Liver (tissue), 9 donors: ENCODE data around the gene DRD4. TPM values are rescaled to one million over a fixed set of nuclear protein-coding genes. Genes with fewer than 3 reads are reported as not detected.

ENCODE experiments used
- DNase-seq: peaks from one replicate; pipeline ENCODE4 v3.0.0-alpha.2; 2017; ENCODE audit warnings: low spot score
- H3K27ac ChIP-seq, 2 donors: one replicate each; pipeline ENCODE4 v1.7.0; 2013; ENCODE audit warnings: inconsistent platforms in 2 of 2, low read length in 2 of 2, control low read depth in 1 of 2, low read depth in 1 of 2, mild to moderate bottlenecking in 1 of 2
- H3K27me3 ChIP-seq, 4 donors: one replicate each; pipeline versions ENCODE4 v1.6.1 to v1.7.0; 2013; ENCODE audit warnings: low read length in 3 of 4, inconsistent platforms in 1 of 4, mild to moderate bottlenecking in 1 of 4, moderate library complexity in 1 of 4; ENCODE audit not compliant: control insufficient read depth in 4 of 4, insufficient read depth in 4 of 4
- H3K36me3 ChIP-seq, 4 donors: one replicate each; pipeline versions ENCODE4 v1.6.1 to v1.7.0; 2013; ENCODE audit warnings: low read length in 3 of 4, mild to moderate bottlenecking in 3 of 4, low read depth in 1 of 4, moderate library complexity in 1 of 4; ENCODE audit not compliant: control insufficient read depth in 4 of 4, insufficient read depth in 3 of 4
- H3K4me1 ChIP-seq, 4 donors: one replicate each; pipeline versions ENCODE4 v1.6.1 to v1.7.0; 2013; ENCODE audit warnings: low read length in 3 of 4, mild to moderate bottlenecking in 3 of 4, moderate library complexity in 1 of 4; ENCODE audit not compliant: control insufficient read depth in 4 of 4, insufficient read depth in 4 of 4
- H3K4me3 ChIP-seq, 3 donors: one replicate each; pipeline versions ENCODE4 v1.6.1 to v1.7.0; 2013; ENCODE audit warnings: low read length in 3 of 3, control low read depth in 1 of 3, low read depth in 1 of 3, mild to moderate bottlenecking in 1 of 3
- H3K9ac ChIP-seq, 2 donors: one replicate each; pipeline ENCODE4 v1.7.0; 2013; ENCODE audit warnings: low read length in 2 of 2, mild to moderate bottlenecking in 2 of 2, moderate library complexity in 2 of 2, control low read depth in 1 of 2, low read depth in 1 of 2
- H3K9me3 ChIP-seq, 4 donors: one replicate each; pipeline versions ENCODE4 v1.6.1 to v1.7.0; 2013; ENCODE audit warnings: low read length in 3 of 4; ENCODE audit not compliant: control insufficient read depth in 4 of 4
- FOXA1 ChIP-seq: IDR thresholded peaks from 2 replicates; pipeline ENCODE4 v1.6.1; 2016; ENCODE audit warnings: antibody characterized with exemption
- GABPA ChIP-seq, 2 donors: IDR thresholded peaks in 1 of 2; conservative IDR thresholded peaks in 1 of 2; 2 replicates each; pipeline ENCODE4 v1.6.1; 2016; ENCODE audit warnings: antibody characterized with exemption in 2 of 2, mild to moderate bottlenecking in 1 of 2, moderate library complexity in 1 of 2
- HNF4A ChIP-seq, 2 donors: conservative IDR thresholded peaks; 2 replicates each; pipeline ENCODE4 v1.6.1; 2016; ENCODE audit warnings: antibody characterized with exemption in 2 of 2, mild to moderate bottlenecking in 2 of 2
- RAD21 ChIP-seq, 2 donors: IDR thresholded peaks; 2 replicates each; pipeline ENCODE4 v1.6.1; 2016; ENCODE audit warnings: antibody characterized with exemption in 2 of 2, mild to moderate bottlenecking in 2 of 2
- SP1 ChIP-seq: IDR thresholded peaks from 2 replicates; pipeline ENCODE4 v1.6.1; 2018; ENCODE audit warnings: antibody characterized with exemption, mild to moderate bottlenecking
- TAF1 ChIP-seq: conservative IDR thresholded peaks from 2 replicates; pipeline ENCODE4 v1.6.1; 2016; ENCODE audit warnings: antibody characterized with exemption, mild to moderate bottlenecking
- YY1 ChIP-seq: IDR thresholded peaks from 2 replicates; pipeline ENCODE4 v1.6.1; 2016; ENCODE audit warnings: antibody characterized with exemption, mild to moderate bottlenecking
- WGBS: extraction: QIAGEN DNeasy Blood & Tissue Kit; methylation state at CpG from one replicate; pipeline ENCODE4 v1.1.7; 2013; 5-methylcytosine and 5-hydroxymethylcytosine counted together
- polyA plus RNA-seq, 2 donors: library from polyadenylated mRNA; stranded (reverse) in 1 of 2; unstranded in 1 of 2; fragments of 200-250 nt in 1 of 2; fragments of >200 nt in 1 of 2; fragmentation: Nextera tagmentation in 1 of 2; extraction: Ambion mirVana in 1 of 2; gene quantifications; one replicate each; pipeline versions ENCODE4 v1.2.1 to v1.2.3, GENCODE V29; 2013 to 2015
- total RNA-seq, 2 donors: library from RNA; depleted of rRNA; stranded (reverse); fragments of >200 nt; gene quantifications; one replicate each; pipeline ENCODE4 v1.2.3, GENCODE V29; 2014
- TF ChIP-seq, protein P1 (sequence below): IDR thresholded peaks from 2 replicates; pipeline ENCODE4 v1.6.1; 2016; ENCODE audit warnings: antibody characterized with exemption
- TF ChIP-seq, protein P2 (sequence below): fragments of 150-350 bp; IDR thresholded peaks from 2 replicates; pipeline ENCODE4 v1.5.1; 2017; ENCODE audit warnings: improper control_type of control experiment, low read depth, low read length; ENCODE audit not compliant: missing input control
- TF ChIP-seq, protein P3 (sequence below): IDR thresholded peaks from 2 replicates; pipeline ENCODE4 v1.6.1; 2016; ENCODE audit warnings: antibody characterized with exemption
- donor health status: healthy.
- donor health status: healthy.
- donor health status: healthy.
- donor health status: healthy.
- donor health status: healthy.

DRD4 gene
- total and polyA plus RNA-seq, 4 donors = not detected

DNA sequence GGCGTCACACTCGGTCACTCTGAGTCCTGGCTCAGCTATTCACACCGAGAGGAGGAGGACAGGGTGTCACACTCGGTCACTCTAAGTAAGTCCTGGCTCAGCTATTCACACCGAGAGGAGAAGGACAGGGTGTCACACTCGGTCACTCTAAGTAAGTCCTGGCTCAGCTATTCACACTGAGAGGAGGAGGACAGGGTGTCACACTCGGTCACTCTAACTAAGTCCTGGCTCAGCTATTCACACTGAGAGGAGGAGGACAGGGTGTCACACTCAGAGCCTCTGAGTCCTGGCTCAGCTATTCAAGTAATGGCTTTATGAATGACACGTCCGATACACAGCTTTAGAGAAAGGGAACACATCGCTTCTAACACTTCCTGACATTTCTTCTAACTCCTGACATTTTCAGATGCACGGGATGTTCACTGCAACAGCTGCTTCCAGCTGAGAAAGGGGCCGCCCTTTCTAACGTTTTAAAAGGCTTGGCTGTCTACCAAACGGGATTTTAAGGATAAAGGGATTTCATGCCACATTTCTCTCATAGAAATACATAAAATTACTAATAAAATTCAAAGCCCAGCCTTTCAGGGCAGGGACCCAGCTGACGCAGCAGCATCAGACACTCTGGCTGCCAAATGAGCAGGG lies 28.1 kb downstream of the DRD4 start:
- peaks cover 0 to 11% (median 4%) of the 10 kb centered on the region in 4 donors for H3K4me1 ChIP-seq
- H3K9ac ChIP-seq = no peak overlapping the region
- WGBS = 90% methylated on average over 15 of the region's 15 CpGs
- no peaks in the 10 kb centered on the region for H3K9me3 ChIP-seq
- TF ChIP-seq, protein P1, sequence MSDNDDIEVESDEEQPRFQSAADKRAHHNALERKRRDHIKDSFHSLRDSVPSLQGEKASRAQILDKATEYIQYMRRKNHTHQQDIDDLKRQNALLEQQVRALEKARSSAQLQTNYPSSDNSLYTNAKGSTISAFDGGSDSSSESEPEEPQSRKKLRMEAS = no peak
- no peak for TF ChIP-seq RAD21 (IDR thresholded peaks at IDR 0.05)
- TF ChIP-seq FOXA1 = no peak
- no peak for TF ChIP-seq TAF1
- no peak for TF ChIP-seq HNF4A (conservative IDR thresholded peaks at IDR 0.05)
- TF ChIP-seq YY1 = no peak
- TF ChIP-seq, protein P2, sequence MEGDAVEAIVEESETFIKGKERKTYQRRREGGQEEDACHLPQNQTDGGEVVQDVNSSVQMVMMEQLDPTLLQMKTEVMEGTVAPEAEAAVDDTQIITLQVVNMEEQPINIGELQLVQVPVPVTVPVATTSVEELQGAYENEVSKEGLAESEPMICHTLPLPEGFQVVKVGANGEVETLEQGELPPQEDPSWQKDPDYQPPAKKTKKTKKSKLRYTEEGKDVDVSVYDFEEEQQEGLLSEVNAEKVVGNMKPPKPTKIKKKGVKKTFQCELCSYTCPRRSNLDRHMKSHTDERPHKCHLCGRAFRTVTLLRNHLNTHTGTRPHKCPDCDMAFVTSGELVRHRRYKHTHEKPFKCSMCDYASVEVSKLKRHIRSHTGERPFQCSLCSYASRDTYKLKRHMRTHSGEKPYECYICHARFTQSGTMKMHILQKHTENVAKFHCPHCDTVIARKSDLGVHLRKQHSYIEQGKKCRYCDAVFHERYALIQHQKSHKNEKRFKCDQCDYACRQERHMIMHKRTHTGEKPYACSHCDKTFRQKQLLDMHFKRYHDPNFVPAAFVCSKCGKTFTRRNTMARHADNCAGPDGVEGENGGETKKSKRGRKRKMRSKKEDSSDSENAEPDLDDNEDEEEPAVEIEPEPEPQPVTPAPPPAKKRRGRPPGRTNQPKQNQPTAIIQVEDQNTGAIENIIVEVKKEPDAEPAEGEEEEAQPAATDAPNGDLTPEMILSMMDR = no peak
- TF ChIP-seq, protein P3, sequence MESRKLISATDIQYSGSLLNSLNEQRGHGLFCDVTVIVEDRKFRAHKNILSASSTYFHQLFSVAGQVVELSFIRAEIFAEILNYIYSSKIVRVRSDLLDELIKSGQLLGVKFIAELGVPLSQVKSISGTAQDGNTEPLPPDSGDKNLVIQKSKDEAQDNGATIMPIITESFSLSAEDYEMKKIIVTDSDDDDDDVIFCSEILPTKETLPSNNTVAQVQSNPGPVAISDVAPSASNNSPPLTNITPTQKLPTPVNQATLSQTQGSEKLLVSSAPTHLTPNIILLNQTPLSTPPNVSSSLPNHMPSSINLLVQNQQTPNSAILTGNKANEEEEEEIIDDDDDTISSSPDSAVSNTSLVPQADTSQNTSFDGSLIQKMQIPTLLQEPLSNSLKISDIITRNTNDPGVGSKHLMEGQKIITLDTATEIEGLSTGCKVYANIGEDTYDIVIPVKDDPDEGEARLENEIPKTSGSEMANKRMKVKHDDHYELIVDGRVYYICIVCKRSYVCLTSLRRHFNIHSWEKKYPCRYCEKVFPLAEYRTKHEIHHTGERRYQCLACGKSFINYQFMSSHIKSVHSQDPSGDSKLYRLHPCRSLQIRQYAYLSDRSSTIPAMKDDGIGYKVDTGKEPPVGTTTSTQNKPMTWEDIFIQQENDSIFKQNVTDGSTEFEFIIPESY = no peak
- no peak for TF ChIP-seq SP1
- H3K27ac ChIP-seq = no peak overlapping the region
- no peak overlapping the region for H3K4me3 ChIP-seq
- peaks cover 0 to 15% (median 3%) of the 10 kb centered on the region in 4 donors for H3K36me3 ChIP-seq
- H3K27me3 ChIP-seq = no peaks in the 10 kb centered on the region
- no peak for DNase-seq

DNA sequence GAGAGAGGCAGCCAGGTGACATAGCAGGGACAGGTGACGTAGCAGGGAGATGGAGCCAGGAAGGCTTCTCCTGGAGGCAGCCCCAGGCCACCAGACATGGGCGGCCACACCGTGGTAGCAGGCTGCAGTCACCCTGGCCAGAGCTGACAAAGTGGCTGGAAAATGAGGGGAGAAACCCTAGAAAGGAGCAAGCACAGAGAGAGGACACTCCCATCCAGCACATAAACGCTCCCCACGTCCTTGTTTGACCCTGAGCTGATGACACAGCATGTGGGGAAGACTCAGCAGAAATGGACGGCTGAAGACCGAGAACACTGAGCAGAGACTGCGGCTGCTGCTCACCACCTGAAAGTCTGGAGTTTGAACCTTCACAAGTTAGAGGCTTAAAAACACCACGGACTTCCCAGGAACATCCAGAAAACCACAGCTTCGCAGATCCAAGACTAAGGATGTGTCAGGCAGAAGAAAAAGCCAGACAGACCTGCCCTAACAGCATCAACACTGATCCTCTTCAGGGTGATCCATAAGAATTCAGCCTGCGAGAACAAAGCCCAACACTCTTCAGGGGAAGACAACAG lies 28.7 kb downstream of the DRD4 start:
- H3K4me3 ChIP-seq = no peak overlapping the region
- H3K9me3 ChIP-seq = no peaks in the 10 kb centered on the region
- no peaks in the 10 kb centered on the region for H3K27me3 ChIP-seq
- no peak for DNase-seq
- no peak overlapping the region for H3K27ac ChIP-seq
- peaks cover 0 to 13% (median 3%) of the 10 kb centered on the region in 4 donors for H3K36me3 ChIP-seq
- TF ChIP-seq YY1 (no peak), GABPA (IDR thresholded peaks at IDR 0.05 in 1 of 2, conservative IDR thresholded peaks at IDR 0.05 in 1 of 2) (no peak)
- TF ChIP-seq, protein P2 = no peak
- no peak overlapping the region for H3K9ac ChIP-seq
- WGBS = 81% methylated on average over 11 of the region's 11 CpGs
- peaks cover 0 to 11% (median 4%) of the 10 kb centered on the region in 4 donors for H3K4me1 ChIP-seq
